Stimulated activated CD8-positive, alpha-beta memory T cell treated with anti-CD3 and anti-CD28 coated beads, Interleukin-12 subunit alpha, Interleukin-12 subunit beta, amount 100 ng/mL, for 24 hours (primary cell): ENCODE results near the gene PIM3.
"Not testable (repeated sequence)": the region's sequence is repeated elsewhere in the genome, so short reads cannot be mapped to it uniquely, and the experiment has no call there.

Source experiments
- DNase-seq: peaks from one replicate; pipeline ENCODE4 v3.0.0-alpha.2; 2020; ENCODE audit errors: extremely low read depth

Gene PIM3

DNA sequence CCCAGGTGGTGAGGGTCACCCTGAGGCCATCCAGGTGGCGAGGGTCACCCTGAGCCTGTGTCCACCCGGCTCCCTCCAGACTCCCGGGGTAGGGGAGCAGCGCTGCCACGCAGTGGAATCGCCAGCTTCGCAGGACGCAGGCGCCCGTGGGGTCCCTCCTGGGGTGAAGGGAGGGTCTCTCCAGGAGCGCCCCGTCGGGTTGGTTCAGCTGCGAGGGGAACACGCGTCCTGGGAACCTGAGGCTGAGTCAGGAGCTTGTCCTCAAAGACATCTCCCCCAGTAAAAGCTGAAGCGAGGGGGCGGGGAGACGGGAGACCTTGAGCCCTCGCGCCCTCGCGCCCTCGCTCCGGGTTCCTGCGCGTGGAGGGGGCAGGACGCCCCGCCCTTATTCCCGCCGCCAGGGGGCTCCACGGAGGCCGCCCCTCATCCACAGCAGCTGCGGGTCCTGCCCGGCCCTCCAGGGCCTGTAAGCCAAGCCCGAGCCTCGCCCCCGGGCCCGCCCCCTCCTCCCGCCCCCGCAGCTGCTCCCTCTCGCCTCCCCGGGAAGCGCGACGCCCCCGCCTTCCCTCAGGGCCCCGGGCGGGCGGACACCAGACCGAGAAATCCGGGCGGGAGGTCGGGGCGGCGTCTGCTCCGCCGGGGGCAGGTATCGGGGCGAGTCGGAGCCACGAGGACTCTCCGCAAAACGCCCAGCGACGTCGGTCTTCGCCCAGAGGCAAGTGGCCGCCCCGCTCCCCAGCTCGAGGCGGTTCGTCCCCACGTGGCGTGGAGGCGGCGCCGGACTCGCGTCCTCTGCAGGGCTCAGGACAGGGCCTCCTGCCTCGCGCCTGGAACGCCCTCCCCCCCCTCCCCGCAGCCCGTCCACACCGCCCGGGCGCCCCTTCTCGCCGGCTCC is 22.8 kb downstream of the PIM3 start:
- DNase-seq = no peak

DNA sequence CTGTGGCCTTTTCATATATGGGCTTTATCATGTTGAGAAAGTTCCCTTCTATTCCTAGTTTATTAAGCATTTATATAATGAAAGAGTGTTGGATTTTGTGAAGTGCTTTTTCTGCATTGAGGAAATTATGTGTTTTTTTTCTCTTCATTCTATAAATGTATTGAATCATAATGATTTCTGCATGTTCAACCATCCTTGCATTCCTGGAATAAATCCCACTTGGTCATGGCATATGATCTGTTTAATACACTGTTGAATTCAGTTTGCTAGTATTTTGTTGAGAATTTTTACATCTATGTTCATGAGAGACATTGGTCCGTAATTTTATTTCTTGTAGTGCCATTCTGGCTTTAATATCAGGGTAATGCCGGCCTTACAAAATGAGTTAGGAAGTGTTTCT is 25.8 kb downstream of the PIM3 start:
- no peak for DNase-seq

DNA sequence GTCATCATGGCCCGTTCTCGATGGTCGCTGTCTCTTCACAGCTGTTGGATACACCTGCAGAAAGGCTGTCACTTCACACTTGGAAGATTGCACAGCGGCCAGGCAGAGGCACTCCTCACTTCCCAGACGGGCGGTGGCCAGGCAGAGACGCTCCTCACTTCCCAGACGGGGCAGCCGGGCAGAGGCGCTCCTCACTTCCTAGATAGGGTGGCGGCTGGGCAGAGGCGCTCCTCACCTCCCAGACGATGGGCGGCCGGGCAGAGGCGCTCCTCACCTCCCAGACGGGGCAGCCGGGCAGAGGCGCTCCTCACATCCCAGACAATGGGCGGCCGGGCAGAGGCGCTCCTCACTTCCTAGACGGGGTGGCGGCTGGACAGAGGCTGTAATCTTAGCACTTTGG is 29.3 kb downstream of the PIM3 start:
- DNase-seq = not testable (repeated sequence)

- no peak for DNase-seq
Observed at GRCh38 chr22:49991167-49991566, 30.6 kb downstream of the PIM3 start.

- no peak for DNase-seq
Observed at GRCh38 chr22:49991907-49992533, 31.4 kb downstream of the PIM3 start.

DNA sequence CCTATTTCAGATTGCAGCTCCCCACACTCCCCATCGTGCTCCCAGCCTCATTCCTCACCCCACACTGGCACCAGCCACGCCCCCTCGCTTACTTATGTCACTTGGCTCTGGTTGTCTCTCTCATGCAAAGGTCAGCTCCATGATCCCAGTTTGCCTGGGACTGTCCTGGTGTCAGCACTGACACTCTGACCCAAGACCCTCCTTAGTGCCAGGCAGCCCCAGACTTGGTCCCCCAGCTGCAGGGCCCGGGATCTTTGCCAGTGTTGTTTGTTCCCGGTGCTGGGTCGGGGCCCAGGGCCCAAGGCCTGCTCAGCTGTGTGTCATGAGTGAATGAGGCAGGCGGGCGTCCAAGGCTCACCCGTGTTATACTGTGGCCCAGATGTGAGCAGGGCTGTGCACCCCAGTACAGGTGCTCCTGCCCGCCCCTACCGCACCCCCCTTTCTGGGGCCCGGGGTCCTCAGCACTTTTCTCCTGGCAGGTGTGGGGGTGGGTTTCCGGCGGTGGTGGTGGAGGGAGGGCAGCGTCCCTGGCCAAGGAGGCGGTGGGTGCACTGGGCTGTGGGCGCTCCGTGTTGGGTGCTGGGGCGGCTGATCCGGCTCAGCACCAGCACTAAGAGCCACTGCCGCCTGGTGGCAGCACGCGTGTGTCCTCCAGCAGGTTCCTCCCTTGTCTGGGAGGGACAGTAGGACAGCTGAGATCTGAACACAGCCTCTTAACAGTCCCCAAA is 32.5 kb downstream of the PIM3 start:
- peak; percentile 42 for DNase-seq

DNA sequence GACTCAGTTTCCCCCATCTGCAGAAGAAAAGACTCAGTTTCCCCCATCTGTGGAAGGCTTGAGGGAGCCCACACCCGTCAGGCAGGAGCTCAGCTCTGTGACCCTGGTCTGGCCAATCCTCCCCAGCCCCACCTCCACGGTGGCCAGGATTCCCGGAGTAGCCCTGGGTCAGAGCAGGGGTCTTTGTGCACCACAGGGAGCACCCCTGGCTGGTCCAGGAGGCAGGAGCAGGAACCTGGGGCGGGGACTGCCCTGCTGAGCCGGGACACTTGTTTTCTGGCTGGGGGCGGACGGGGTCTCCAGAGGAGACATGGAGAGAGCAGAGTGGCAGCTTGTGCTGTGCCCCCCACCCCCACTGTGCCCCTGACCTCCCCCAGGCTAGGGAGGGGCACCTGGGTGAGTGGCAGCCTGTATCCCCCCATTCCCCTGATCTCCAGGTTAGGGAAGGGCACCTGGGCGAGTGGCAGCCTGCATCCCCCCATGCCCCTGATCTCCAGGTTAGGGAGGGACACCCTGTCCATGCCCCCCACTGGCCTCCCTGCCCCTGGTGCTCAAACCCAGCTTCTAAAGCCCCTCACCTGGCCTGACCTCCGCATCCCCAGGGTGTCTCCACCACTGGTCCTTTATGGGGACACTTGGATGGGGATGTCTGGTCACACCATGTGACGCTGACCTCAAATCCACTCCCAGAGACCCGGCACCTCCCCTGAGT is 33.2 kb downstream of the PIM3 start:
- DNase-seq = no peak

- DNase-seq = no peak
Observed at GRCh38 chr22:49994361-49995040, 33.9 kb downstream of the PIM3 start.

DNA sequence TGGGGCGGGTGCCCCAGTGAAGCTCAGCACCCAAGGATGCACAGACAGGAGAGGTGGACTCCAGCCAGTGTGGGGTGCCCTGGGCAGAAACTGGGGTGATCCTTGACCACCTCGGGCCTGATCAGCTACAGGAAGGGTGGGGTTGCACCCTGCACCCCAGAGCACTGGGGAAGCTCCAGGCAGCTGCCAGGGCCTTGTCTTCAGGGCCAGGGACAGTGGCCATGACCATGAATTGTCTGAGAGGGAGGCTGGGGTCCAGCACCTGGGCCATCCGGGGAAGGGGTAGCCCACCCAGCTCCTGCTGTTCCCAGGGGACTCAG is 34.4 kb downstream of the PIM3 start:
- no peak for DNase-seq

- no peak for DNase-seq
Observed at GRCh38 chr22:49995361-49996118, 35.0 kb downstream of the PIM3 start.

- DNase-seq = no peak
Observed at GRCh38 chr22:49996119-49996517, 35.5 kb downstream of the PIM3 start.

- DNase-seq = no peak
Observed at GRCh38 chr22:49996518-49997250, 36.1 kb downstream of the PIM3 start.

DNA sequence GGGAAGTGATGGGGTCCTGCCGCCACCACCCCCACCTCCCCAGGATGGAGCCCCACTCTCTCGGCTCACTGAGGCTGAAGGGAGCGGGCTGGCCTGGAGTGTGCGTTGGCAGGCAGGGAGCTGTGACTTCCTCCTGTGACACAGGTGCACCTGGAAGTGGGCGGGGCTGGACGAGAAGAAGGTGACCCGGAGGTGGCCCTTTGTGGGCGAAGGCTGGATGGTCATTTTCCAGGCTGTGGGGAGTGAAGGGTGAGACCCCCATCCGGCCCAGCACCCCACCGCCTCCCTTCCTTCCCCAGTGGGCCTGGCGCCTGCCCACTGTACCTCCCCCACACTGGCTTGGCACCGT is 36.7 kb downstream of the PIM3 start:
- DNase-seq = no peak

DNA sequence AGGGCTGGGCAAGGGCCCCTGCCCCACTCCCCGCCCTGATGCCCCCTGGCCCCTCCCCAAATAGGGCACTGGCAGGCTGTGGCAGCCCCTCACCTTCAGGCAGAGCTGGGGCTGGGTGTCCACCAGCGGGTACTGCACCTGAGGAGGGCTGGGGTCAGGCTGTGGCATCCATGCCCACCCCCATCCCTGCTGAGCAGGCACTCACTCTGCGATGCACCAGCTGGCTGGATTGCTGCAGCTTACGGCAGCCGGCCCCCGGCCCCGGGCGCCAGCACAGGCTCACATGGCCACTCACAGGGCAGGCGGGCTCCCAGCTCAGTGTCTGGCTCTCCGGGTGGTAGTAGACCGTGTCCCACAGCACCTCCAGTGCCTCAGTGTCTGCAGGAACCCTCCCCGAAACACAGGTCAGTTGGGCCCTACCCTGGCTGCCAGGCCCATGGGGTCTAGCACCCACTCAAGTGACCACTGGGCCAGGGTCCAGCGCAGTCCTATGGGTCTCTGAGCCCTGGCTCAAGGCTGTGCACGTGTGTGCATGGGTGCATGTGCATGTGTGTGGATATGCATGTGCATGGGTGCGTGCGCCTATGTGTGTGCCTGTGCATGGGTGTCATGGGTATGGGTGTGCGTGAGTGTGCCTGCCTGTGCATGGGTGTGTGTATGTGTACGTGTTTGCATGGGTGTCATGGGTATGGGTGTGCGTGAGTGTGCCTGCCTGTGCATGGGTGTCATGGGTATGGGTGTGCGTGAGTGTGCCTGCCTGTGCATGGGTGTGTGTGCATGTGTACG is 37.6 kb downstream of the PIM3 start:
- DNase-seq = no peak

DNA sequence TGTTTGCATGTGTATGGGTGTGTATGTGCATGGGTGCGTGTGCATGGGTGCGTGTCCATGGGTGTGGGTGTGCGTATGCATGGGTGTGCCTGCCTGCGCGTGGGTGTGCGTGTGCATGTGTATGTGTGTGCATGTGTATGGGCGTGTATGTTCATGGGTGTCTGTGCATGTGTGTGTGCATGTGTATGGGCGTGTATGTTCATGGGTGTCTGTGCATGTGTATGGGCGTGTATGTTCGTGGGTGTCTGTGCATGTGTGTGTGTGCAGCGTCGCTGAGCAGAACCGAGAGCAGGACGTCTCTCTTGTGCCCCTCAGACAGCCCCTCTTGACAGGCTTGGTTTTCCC is 38.1 kb downstream of the PIM3 start:
- DNase-seq = no peak

- DNase-seq = no peak
Observed at GRCh38 chr22:49999063-49999945, 38.7 kb downstream of the PIM3 start.

GRCh38 chr22:49999946-50000586 is 39.5 kb downstream of the PIM3 start:
- DNase-seq = no peak
